IMR-90 (cell line): ENCODE data around the gene ZNF322. TPM values are rescaled to one million over a fixed set of nuclear protein-coding genes. Genes with fewer than 3 reads are reported as not detected.

Experiments
- ATAC-seq: fragments of 200-7000 bp; cut with Tn5 transposase; 2 replicates; pipeline ENCODE4 v1.9.1; 2020; ENCODE audit warnings: low read depth, mild to moderate bottlenecking, moderate library complexity
- BruUV-seq: library from RNA; stranded (reverse); fragments of 400-500 nt; replicated peaks from 2 replicates; lab custom pipeline; 2021; lab: Mats Ljungman, UMichigan
- CTCF ChIA-PET: fragments of 300-600 bp; formaldehyde crosslinking; extraction: SDS; loops from one replicate; lab custom pipeline; 2021; ENCODE audit warnings: antibody characterized with exemption; lab: Yijun Ruan, JAX
- POLR2A ChIA-PET: fragments of 300-600 bp; sonication (Branson Sonifier 250); formaldehyde crosslinking; loops from one replicate; lab custom pipeline; 2022; ENCODE audit warnings: antibody characterized with exemption; ENCODE audit not compliant: unreplicated experiment; lab: Charles Lee
- DNase-seq: peaks from one replicate; pipeline ENCODE4 v3.0.0; 2013
- H2AFZ ChIP-seq: replicated peaks from 2 replicates; pipeline ENCODE3; 2013; ENCODE audit warnings: low read length, mild to moderate bottlenecking; ENCODE audit not compliant: poor library complexity
- H2AK5ac ChIP-seq: 2 replicates; pipeline ENCODE4 v1.6.1; 2013; ENCODE audit warnings: low read depth, low read length, inconsistent platforms
- H2AK9ac ChIP-seq: replicated peaks from 2 replicates; pipeline ENCODE3; 2013; ENCODE audit warnings: mild to moderate bottlenecking, low read depth, low read length, moderate library complexity; ENCODE audit not compliant: poor library complexity
- H2BK120ac ChIP-seq: 2 replicates; pipeline ENCODE4 v1.6.1; 2013; ENCODE audit warnings: low read depth, low read length, inconsistent platforms
- H2BK15ac ChIP-seq: 3 replicates; pipeline ENCODE4 v1.6.1; 2013; ENCODE audit warnings: low read depth, low read length, inconsistent platforms
- H2BK20ac ChIP-seq: 2 replicates; pipeline ENCODE4 v1.6.1; 2013; ENCODE audit warnings: low read depth, mild to moderate bottlenecking, inconsistent platforms, low read length, moderate library complexity
- H2BK5ac ChIP-seq: 2 replicates; pipeline ENCODE4 v1.6.1; 2013; ENCODE audit warnings: mild to moderate bottlenecking, low read depth, low read length, inconsistent platforms; ENCODE audit not compliant: poor library complexity, severe bottlenecking
- H3K14ac ChIP-seq: replicated peaks from 2 replicates; pipeline ENCODE4 v1.6.1; 2013; ENCODE audit warnings: low read depth, low read length, inconsistent platforms
- H3K18ac ChIP-seq: 2 replicates; pipeline ENCODE4 v1.6.1; 2013; ENCODE audit warnings: low read depth, low read length, control low read depth
- H3K23ac ChIP-seq: 2 replicates; pipeline ENCODE4 v1.6.1; 2013; ENCODE audit warnings: low read depth, low read length, inconsistent platforms
- H3K27ac ChIP-seq: 2 replicates; pipeline ENCODE4 v1.5.1; 2013; ENCODE audit warnings: mild to moderate bottlenecking, control low read depth, low read length; ENCODE audit not compliant: insufficient read depth
- H3K27me3 ChIP-seq: 2 replicates; pipeline ENCODE4 v1.6.1; 2013; ENCODE audit warnings: low read length; ENCODE audit not compliant: control insufficient read depth, insufficient read depth
- H3K36me3 ChIP-seq: 2 replicates; pipeline ENCODE4 v1.6.1; 2013; ENCODE audit warnings: low read length, mixed read lengths; ENCODE audit not compliant: control insufficient read depth, insufficient read depth
- H3K4ac ChIP-seq: 2 replicates; pipeline ENCODE4 v1.6.1; 2013; ENCODE audit warnings: low read depth, low read length, inconsistent platforms
- H3K4me1 ChIP-seq: 2 replicates; pipeline ENCODE4 v1.6.1; 2013; ENCODE audit warnings: low read length, mixed read lengths; ENCODE audit not compliant: control insufficient read depth, insufficient read depth
- H3K4me2 ChIP-seq: 2 replicates; pipeline ENCODE4 v1.6.1; 2013; ENCODE audit warnings: low read depth, mild to moderate bottlenecking, control low read depth, low read length, moderate library complexity
- H3K4me3 ChIP-seq: 2 replicates; pipeline ENCODE4 v1.5.1; 2013; ENCODE audit warnings: low read depth, mild to moderate bottlenecking, control low read depth, low read length, moderate library complexity; ENCODE audit not compliant: insufficient read depth
- H3K56ac ChIP-seq: 2 replicates; pipeline ENCODE4 v1.6.1; 2013; ENCODE audit warnings: low read length, inconsistent platforms; ENCODE audit not compliant: insufficient read depth; ENCODE audit errors: extremely low read depth
- H3K79me1 ChIP-seq, 2 experiments: 2 replicates each; pipeline ENCODE4 v1.6.1; 2013; ENCODE audit warnings: low read length in 2 of 2, inconsistent platforms in 1 of 2, low read depth in 1 of 2
- H3K9ac ChIP-seq: 2 replicates; pipeline ENCODE4 v1.6.1; 2013; ENCODE audit warnings: low read depth, low read length, control low read depth
- H3K9me1 ChIP-seq: 2 replicates; pipeline ENCODE4 v1.6.1; 2013; ENCODE audit warnings: low read length, inconsistent platforms; ENCODE audit not compliant: insufficient read depth
- H3K9me3 ChIP-seq: 2 replicates; pipeline ENCODE4 v1.6.1; 2013; ENCODE audit warnings: low read length; ENCODE audit not compliant: control insufficient read depth, insufficient read depth
- H4K20me1 ChIP-seq: 2 replicates; pipeline ENCODE4 v1.6.1; 2013; ENCODE audit warnings: low read length, inconsistent platforms; ENCODE audit not compliant: insufficient read depth
- H4K5ac ChIP-seq: 2 replicates; pipeline ENCODE4 v1.6.1; 2013; ENCODE audit warnings: mild to moderate bottlenecking, low read depth, low read length, control low read depth
- H4K8ac ChIP-seq, 2 experiments: 2 replicates each; pipeline ENCODE4 v1.6.1; 2013; ENCODE audit warnings: low read depth in 2 of 2, low read length in 2 of 2, control low read depth in 1 of 2, inconsistent platforms in 1 of 2
- H4K91ac ChIP-seq: 2 replicates; pipeline ENCODE4 v1.6.1; 2013; ENCODE audit warnings: low read depth, low read length, inconsistent platforms; ENCODE audit not compliant: insufficient read depth
- FOS ChIP-seq: fragments of 150-350 bp; IDR thresholded peaks from 2 replicates; pipeline ENCODE4 v1.6.1; 2016; ENCODE audit warnings: low read depth, low read length
- MAFK ChIP-seq: IDR thresholded peaks from 2 replicates; pipeline ENCODE4 v1.6.1; 2012; ENCODE audit warnings: low read depth, low read length, improper control_type of control experiment
- NFE2L2 ChIP-seq: fragments of 150-350 bp; IDR thresholded peaks from 2 replicates; pipeline ENCODE4 v1.6.1; 2016; ENCODE audit warnings: low read depth, mild to moderate bottlenecking, low read length
- RAD21 ChIP-seq: IDR thresholded peaks from 2 replicates; pipeline ENCODE4 v1.6.1; 2012; ENCODE audit warnings: low read length, improper control_type of control experiment
- RFX5 ChIP-seq: IDR thresholded peaks from 2 replicates; pipeline ENCODE4 v1.8.0; 2012; ENCODE audit warnings: low read depth, mild to moderate bottlenecking, low read length, moderate library complexity
- dilution Hi-C: fragments of 300-500 bp; cut with HindIII; formaldehyde crosslinking; loops from one replicate; pipeline ENCODE4 v1.14.3; 2018; ENCODE audit warnings: low sequenced_read_pairs; ENCODE audit not compliant: unreplicated experiment
- in situ Hi-C: fragments of 300-500 bp; cut with MboI; formaldehyde crosslinking; loops from 3 replicates; pipeline ENCODE4 v1.14.3; 2019; ENCODE audit warnings: low sequenced_read_pairs, inconsistent platforms, mixed read lengths
- intact Hi-C: fragments of 100-400 bp; cut with micrococcal nuclease; formaldehyde crosslinking; loops from 2 replicates; pipeline ENCODE4 v1.10.0; 2022
- polyA plus RNA-seq, 3 experiments: library from polyadenylated mRNA; depleted of rRNA; stranded (reverse); fragments of >200 nt; gene quantifications; 2 replicates each; pipeline ENCODE4 v1.2.3, GENCODE V29; 2012; ENCODE audit warnings: low replicate concordance in 1 of 3
- total RNA-seq: library from RNA; depleted of rRNA; stranded (reverse); fragments of >200 nt; gene quantifications from 2 replicates; pipeline ENCODE4 v1.2.3, GENCODE V29; 2012
- TF ChIP-seq, protein P1 (sequence below): conservative IDR thresholded peaks from 2 replicates; pipeline ENCODE4 v1.5.1; 2012; ENCODE audit warnings: mild to moderate bottlenecking, low read depth, low read length, improper control_type of control experiment
- TF ChIP-seq, protein P2 (sequence below): fragments of 150-350 bp; IDR thresholded peaks from 2 replicates; pipeline ENCODE4 v1.6.1; 2017; ENCODE audit warnings: mild to moderate bottlenecking, antibody characterized with exemption, low read length, low read depth

Gene ZNF322
- total and polyA plus RNA-seq, 2 of the 4 experiments (the other 2 are of a cell fraction) = 5.3 to 23.3 TPM

DNA sequence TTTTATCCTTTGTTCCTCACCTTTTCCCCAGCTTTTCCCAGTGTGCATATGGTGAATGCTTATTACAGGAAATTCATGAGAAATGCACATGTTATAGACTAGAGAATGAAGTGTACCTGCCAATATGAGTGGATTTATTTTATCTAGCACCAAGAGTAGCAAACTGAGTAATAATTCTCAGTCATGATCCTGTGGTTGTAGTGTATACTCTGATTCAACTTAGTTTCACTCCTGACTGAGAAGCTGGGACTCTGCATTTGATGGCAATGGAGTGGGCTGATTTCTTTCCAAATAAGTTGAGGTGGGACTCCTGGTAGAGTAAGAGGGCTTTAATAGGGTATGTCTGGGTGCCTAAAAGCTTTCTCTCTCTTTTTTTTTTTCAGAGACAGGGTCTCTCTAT is 58.8 kb downstream of the ZNF322 start:
- intact Hi-C loops = no loop called here
- in situ Hi-C loops = no loop called here
- dilution Hi-C loops = no loop called here

More for the DNA sequence above, 58.8 kb downstream of the ZNF322 start:
- no TSS peak for BruUV-seq
- no peak overlapping the region for H2BK15ac ChIP-seq
- TF ChIP-seq, protein P1, sequence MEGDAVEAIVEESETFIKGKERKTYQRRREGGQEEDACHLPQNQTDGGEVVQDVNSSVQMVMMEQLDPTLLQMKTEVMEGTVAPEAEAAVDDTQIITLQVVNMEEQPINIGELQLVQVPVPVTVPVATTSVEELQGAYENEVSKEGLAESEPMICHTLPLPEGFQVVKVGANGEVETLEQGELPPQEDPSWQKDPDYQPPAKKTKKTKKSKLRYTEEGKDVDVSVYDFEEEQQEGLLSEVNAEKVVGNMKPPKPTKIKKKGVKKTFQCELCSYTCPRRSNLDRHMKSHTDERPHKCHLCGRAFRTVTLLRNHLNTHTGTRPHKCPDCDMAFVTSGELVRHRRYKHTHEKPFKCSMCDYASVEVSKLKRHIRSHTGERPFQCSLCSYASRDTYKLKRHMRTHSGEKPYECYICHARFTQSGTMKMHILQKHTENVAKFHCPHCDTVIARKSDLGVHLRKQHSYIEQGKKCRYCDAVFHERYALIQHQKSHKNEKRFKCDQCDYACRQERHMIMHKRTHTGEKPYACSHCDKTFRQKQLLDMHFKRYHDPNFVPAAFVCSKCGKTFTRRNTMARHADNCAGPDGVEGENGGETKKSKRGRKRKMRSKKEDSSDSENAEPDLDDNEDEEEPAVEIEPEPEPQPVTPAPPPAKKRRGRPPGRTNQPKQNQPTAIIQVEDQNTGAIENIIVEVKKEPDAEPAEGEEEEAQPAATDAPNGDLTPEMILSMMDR = no peak
- TF ChIP-seq MAFK (no peak), RAD21 (no peak), NFE2L2 (no peak), RFX5 (no peak), FOS (no peak)
- TF ChIP-seq, protein P2, sequence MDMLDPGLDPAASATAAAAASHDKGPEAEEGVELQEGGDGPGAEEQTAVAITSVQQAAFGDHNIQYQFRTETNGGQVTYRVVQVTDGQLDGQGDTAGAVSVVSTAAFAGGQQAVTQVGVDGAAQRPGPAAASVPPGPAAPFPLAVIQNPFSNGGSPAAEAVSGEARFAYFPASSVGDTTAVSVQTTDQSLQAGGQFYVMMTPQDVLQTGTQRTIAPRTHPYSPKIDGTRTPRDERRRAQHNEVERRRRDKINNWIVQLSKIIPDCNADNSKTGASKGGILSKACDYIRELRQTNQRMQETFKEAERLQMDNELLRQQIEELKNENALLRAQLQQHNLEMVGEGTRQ = no peak
- H3K27me3 ChIP-seq = no peaks in the 10 kb centered on the region
- no peaks in the 10 kb centered on the region for H3K9me3 ChIP-seq
- H4K5ac ChIP-seq = no peak overlapping the region
- no peak overlapping the region for H3K18ac ChIP-seq
- H3K9ac ChIP-seq = no peak overlapping the region
- H2BK120ac ChIP-seq = no peak overlapping the region
- no peak overlapping the region for H3K14ac ChIP-seq
- no peak overlapping the region for H3K4me3 ChIP-seq
- no peak overlapping the region for H2AFZ ChIP-seq
- DNase-seq = no peak
- no peak overlapping the region for H3K56ac ChIP-seq
- H4K8ac ChIP-seq = no peak overlapping the region
- no peak overlapping the region for H2AK5ac ChIP-seq
- H3K27ac ChIP-seq = no peak overlapping the region
- no peak overlapping the region for H3K4me2 ChIP-seq
- no peaks in the 10 kb centered on the region; the same call in 1 of the 2 replicates for H3K9me1 ChIP-seq
- no peak overlapping the region for H2BK5ac ChIP-seq
- no peaks in the 10 kb centered on the region for H4K20me1 ChIP-seq
- ATAC-seq = no peak
- no peak overlapping the region for H2AK9ac ChIP-seq
- no peak overlapping the region for H3K23ac ChIP-seq
- peaks cover 3% of the 10 kb centered on the region; the same call in 1 of the 2 replicates for H3K4me1 ChIP-seq
- ChIA-PET POLR2A (no interaction called here), CTCF (interaction anchor here (2.6 kb wide), 1 partner anchor 478 kb away, joined by 7 read pairs; no protein-coding TSS in a partner anchor)
- no peak overlapping the region for H4K91ac ChIP-seq
- H3K79me1 ChIP-seq = peaks cover 8 to 19% of the 10 kb centered on the region in 2 experiments; a peak in 3 of 4 replicates
- H2BK20ac ChIP-seq = no peak overlapping the region
- peaks cover 12% of the 10 kb centered on the region for H3K36me3 ChIP-seq
- no peak overlapping the region for H3K4ac ChIP-seq
